ENCODE measurements around the gene LHFPL2.

The LHFPL2 gene

GRCh38 chr5:78567617-78568016 lies 81.0 kb downstream of the LHFPL2 start:
- H3K36me3 ChIP-seq (ENCODE audit: control insufficient read depth, insufficient read depth, low read length), result no peaks in the 10 kb centered on the region
- H3K4me1 ChIP-seq, result peaks cover 21% of the 10 kb centered on the region
- no peak overlapping the region for H3K27ac ChIP-seq
- no peak overlapping the region for H3K4me3 ChIP-seq (ENCODE audit: low read depth, low read length)
- H3K9me3 ChIP-seq (ENCODE audit: control insufficient read depth, low read length), result no peaks in the 10 kb centered on the region
- no peaks in the 10 kb centered on the region for H3K79me2 ChIP-seq
- H3K27me3 ChIP-seq (ENCODE audit: control insufficient read depth, insufficient read depth, low read length), result no peaks in the 10 kb centered on the region
- TF ChIP-seq CTCF (IDR thresholded peaks at IDR 0.05), result no peak
- no peak overlapping the region for H2AFZ ChIP-seq
- no peak overlapping the region for H3K4me2 ChIP-seq (ENCODE audit: low read length)
- H3K9ac ChIP-seq, result no peak overlapping the region

- no peak overlapping the region for H3K4me3 ChIP-seq (ENCODE audit: low read depth, low read length)
- no peaks in the 10 kb centered on the region for H3K27me3 ChIP-seq (ENCODE audit: control insufficient read depth, insufficient read depth, low read length)
- H2AFZ ChIP-seq, result no peak overlapping the region
- H3K9me3 ChIP-seq (ENCODE audit: control insufficient read depth, low read length), result no peaks in the 10 kb centered on the region
- TF ChIP-seq CTCF (IDR thresholded peaks at IDR 0.05), result no peak
- no peaks in the 10 kb centered on the region for H3K79me2 ChIP-seq
- H3K27ac ChIP-seq, result no peak overlapping the region
- H3K4me2 ChIP-seq (ENCODE audit: low read length), result no peak overlapping the region
- H3K9ac ChIP-seq, result no peak overlapping the region
- no peaks in the 10 kb centered on the region for H3K36me3 ChIP-seq (ENCODE audit: control insufficient read depth, insufficient read depth, low read length)
- peaks cover 21% of the 10 kb centered on the region for H3K4me1 ChIP-seq
Observed at GRCh38 chr5:78566747-78567425, 81.7 kb downstream of the LHFPL2 start.

- Histone ChIP-seq H3K4me2 (ENCODE audit: low read length) (no peak overlapping the region), H3K9me3 (ENCODE audit: control insufficient read depth, low read length) (no peaks in the 10 kb centered on the region), H3K9ac (no peak overlapping the region), H3K27ac (no peak overlapping the region), H3K4me3 (ENCODE audit: low read depth, low read length) (no peak overlapping the region), H3K79me2 (no peaks in the 10 kb centered on the region), H2AFZ (no peak overlapping the region), H3K4me1 (peaks cover 21% of the 10 kb centered on the region), H3K36me3 (ENCODE audit: control insufficient read depth, insufficient read depth, low read length) (no peaks in the 10 kb centered on the region), H3K27me3 (ENCODE audit: control insufficient read depth, insufficient read depth, low read length) (no peaks in the 10 kb centered on the region)
- no peak for TF ChIP-seq CTCF (IDR thresholded peaks at IDR 0.05)
Observed at GRCh38 chr5:78565395-78565794, 83.2 kb downstream of the LHFPL2 start.

GRCh38 chr5:78563621-78564020 lies 85.0 kb downstream of the LHFPL2 start:
- no peak overlapping the region for H3K27ac ChIP-seq
- H3K9me3 ChIP-seq (ENCODE audit: control insufficient read depth, low read length), result no peaks in the 10 kb centered on the region
- H3K79me2 ChIP-seq, result no peaks in the 10 kb centered on the region
- TF ChIP-seq CTCF (IDR thresholded peaks at IDR 0.05), result no peak
- no peak overlapping the region for H3K4me2 ChIP-seq (ENCODE audit: low read length)
- H3K36me3 ChIP-seq (ENCODE audit: control insufficient read depth, insufficient read depth, low read length), result no peaks in the 10 kb centered on the region
- peaks cover 12% of the 10 kb centered on the region for H3K4me1 ChIP-seq
- no peak overlapping the region for H3K4me3 ChIP-seq (ENCODE audit: low read depth, low read length)
- H3K9ac ChIP-seq, result no peak overlapping the region
- H3K27me3 ChIP-seq (ENCODE audit: control insufficient read depth, insufficient read depth, low read length), result no peaks in the 10 kb centered on the region
- H2AFZ ChIP-seq, result no peak overlapping the region

GRCh38 chr5:78562714-78563330 lies 85.8 kb downstream of the LHFPL2 start:
- H3K36me3 ChIP-seq (ENCODE audit: control insufficient read depth, insufficient read depth, low read length), result no peaks in the 10 kb centered on the region
- no peaks in the 10 kb centered on the region for H3K9me3 ChIP-seq (ENCODE audit: control insufficient read depth, low read length)
- H3K9ac ChIP-seq, result no peak overlapping the region
- peaks cover 4% of the 10 kb centered on the region for H3K4me1 ChIP-seq
- no peaks in the 10 kb centered on the region for H3K27me3 ChIP-seq (ENCODE audit: control insufficient read depth, insufficient read depth, low read length)
- H2AFZ ChIP-seq, result no peak overlapping the region
- H3K27ac ChIP-seq, result no peak overlapping the region
- no peaks in the 10 kb centered on the region for H3K79me2 ChIP-seq
- H3K4me3 ChIP-seq (ENCODE audit: low read depth, low read length), result no peak overlapping the region
- TF ChIP-seq CTCF (IDR thresholded peaks at IDR 0.05), result no peak
- no peak overlapping the region for H3K4me2 ChIP-seq (ENCODE audit: low read length)

Data from parathyroid adenoma (tissue), 2 donors.